Esophagus muscularis mucosa (tissue), 3 donors: ENCODE results near the gene PPDPF.

Experiments used
- CTCF ChIP-seq, 3 experiments: fragments of 200-600 bp in 2 of 3; fragments of 450-650 bp in 1 of 3; sonication (generic) in 2 of 3; IDR thresholded peaks; one replicate each; pipeline ENCODE4 v1.5.1; 2017 to 2019; ENCODE audit warnings: antibody characterized with exemption in 3 of 3, mild to moderate bottlenecking in 2 of 3, moderate library complexity in 1 of 3
- POLR2A ChIP-seq: fragments of 450-650 bp; IDR thresholded peaks from one replicate; pipeline ENCODE4 v1.6.1; 2017; ENCODE audit warnings: antibody characterized with exemption, moderate library complexity, mild to moderate bottlenecking, low read depth
- POLR2AphosphoS5 ChIP-seq, 2 donors: sonication (generic); formaldehyde crosslinking; IDR thresholded peaks; one replicate each; pipeline ENCODE4 v1.6.1; 2017; ENCODE audit warnings: antibody characterized with exemption in 2 of 2

GRCh38 chr20:63558804-63559484 is 38.4 kb downstream of the PPDPF start:
- TF ChIP-seq CTCF (IDR thresholded peaks at IDR 0.05) (no peak), POLR2AphosphoS5 (IDR thresholded peaks at IDR 0.05) (no peak), POLR2A (no peak)
